B cell (primary cell): ENCODE data around the gene POLG2. TPM values are rescaled to one million over a fixed set of nuclear protein-coding genes. Genes with fewer than 3 reads are reported as not detected.
A peak's percentile ranks its signal among the peaks of the same experiment; 100 is the strongest.

Experiments used
- ATAC-seq: fragments of 200-7000 bp; cut with Tn5 transposase; one replicate; pipeline ENCODE4 v1.10.0; 2021; ENCODE audit warnings: low read depth, mild to moderate bottlenecking, moderate number of reproducible peaks, moderate library complexity
- CTCF ChIA-PET: fragments of 350-600 bp; sonication (Branson Sonifier 250); formaldehyde crosslinking; loops from one replicate; lab custom pipeline; 2021; ENCODE audit warnings: antibody characterized with exemption, inconsistent platforms; lab: Charles Lee
- POLR2A ChIA-PET: fragments of 350-600 bp; sonication (Branson Sonifier 250); formaldehyde crosslinking; loops from one replicate; lab custom pipeline; 2021; ENCODE audit warnings: antibody characterized with exemption; lab: Charles Lee
- DNase-seq: peaks from one replicate; pipeline ENCODE4 v3.0.0; 2013
- H2AFZ ChIP-seq: 2 replicates; pipeline ENCODE4 v1.6.1; 2012; ENCODE audit warnings: mild to moderate bottlenecking, low read depth, low read length; ENCODE audit not compliant: insufficient read depth, poor library complexity, severe bottlenecking
- H3K27ac ChIP-seq, 2 donors: 1 replicate in 1 of 2; 2 replicates in 1 of 2; pipeline ENCODE4 v1.5.1; 2012 to 2013; ENCODE audit warnings: low read length in 2 of 2, mild to moderate bottlenecking in 2 of 2, moderate library complexity in 1 of 2
- H3K27me3 ChIP-seq, 4 experiments: fragments of 200-600 bp in 1 of 4; sonication (generic) in 1 of 4; replicated peaks in 1 of 4; 1 replicate in 2 of 4; 2 replicates in 2 of 4; pipeline versions ENCODE4 v1.6.1 to v1.7.0; 2013 to 2016; ENCODE audit warnings: low read length in 3 of 4, mild to moderate bottlenecking in 2 of 4, mixed read lengths in 1 of 4, moderate library complexity in 1 of 4; ENCODE audit not compliant: insufficient read depth in 4 of 4, control insufficient read depth in 3 of 4; ENCODE audit errors: control extremely low read depth in 1 of 4
- H3K36me3 ChIP-seq, 2 experiments: replicated peaks in 1 of 2; 1 replicate in 1 of 2; 2 replicates in 1 of 2; pipeline versions ENCODE4 v1.6.1 to v1.7.1; 2013; ENCODE audit warnings: low read length in 1 of 2; ENCODE audit not compliant: insufficient read depth in 2 of 2, control insufficient read depth in 1 of 2; ENCODE audit errors: control extremely low read depth in 1 of 2, extremely low read depth in 1 of 2
- H3K4me1 ChIP-seq, 2 donors: fragments of 200-600 bp in 1 of 2; sonication (generic) in 1 of 2; 1 replicate in 1 of 2; 2 replicates in 1 of 2; pipeline versions ENCODE4 v1.5.1 to v1.6.1; 2013 to 2017; ENCODE audit warnings: low read length in 2 of 2; ENCODE audit not compliant: control insufficient read depth in 2 of 2, insufficient read depth in 2 of 2
- H3K4me2 ChIP-seq: replicated peaks from 2 replicates; pipeline ENCODE3; 2012; ENCODE audit warnings: mild to moderate bottlenecking, low read depth, low read length; ENCODE audit not compliant: poor library complexity, severe bottlenecking
- H3K4me3 ChIP-seq, 5 experiments: fragments of 200-600 bp in 1 of 5; sonication (generic) in 1 of 5; 1 replicate in 3 of 5; 2 replicates in 2 of 5; pipeline versions ENCODE4 v1.5.1 to v1.7.0; 2011 to 2016; ENCODE audit warnings: low read length in 4 of 5, mild to moderate bottlenecking in 4 of 5, low read depth in 2 of 5, control low read depth in 1 of 5, moderate library complexity in 1 of 5; ENCODE audit not compliant: insufficient read depth in 1 of 5; ENCODE audit errors: control extremely low read depth in 1 of 5, extremely low read depth in 1 of 5
- H3K79me2 ChIP-seq: fragments of 200-600 bp; sonication (generic); one replicate; pipeline ENCODE4 v1.6.0; 2016; ENCODE audit warnings: low read length; ENCODE audit not compliant: control insufficient read depth, insufficient read depth
- H3K9ac ChIP-seq: fragments of 200-600 bp; sonication (generic); 2 replicates; pipeline ENCODE4 v1.6.1; 2017; ENCODE audit warnings: mild to moderate bottlenecking, low read length, moderate library complexity
- H3K9me3 ChIP-seq, 3 donors: one replicate each; pipeline versions ENCODE4 v1.6.1 to v1.7.1; 2013; ENCODE audit warnings: low read length in 2 of 3; ENCODE audit not compliant: control insufficient read depth in 2 of 3, insufficient read depth in 1 of 3; ENCODE audit errors: control extremely low read depth in 1 of 3
- H4K20me1 ChIP-seq: 2 replicates; pipeline ENCODE4 v1.6.0; 2012; ENCODE audit warnings: mild to moderate bottlenecking, low read length; ENCODE audit not compliant: insufficient read depth, control insufficient read depth, poor library complexity, severe bottlenecking
- H3K27ac Mint-ChIP-seq: one replicate; pipeline ENCODE4 v1.8.0; 2021; ENCODE audit warnings: mixed read lengths
- H3K27me3 Mint-ChIP-seq: one replicate; pipeline ENCODE4 v1.8.0; 2021; ENCODE audit warnings: mixed read lengths
- H3K4me1 Mint-ChIP-seq: one replicate; pipeline ENCODE4 v1.8.0; 2021; ENCODE audit warnings: mixed read lengths
- H3K4me3 Mint-ChIP-seq: one replicate; pipeline ENCODE4 v1.8.0; 2021; ENCODE audit warnings: mixed read lengths
- H3K9me3 Mint-ChIP-seq: one replicate; pipeline ENCODE4 v1.8.0; 2022; ENCODE audit warnings: mixed read lengths; ENCODE audit not compliant: insufficient read depth
- CTCF ChIP-seq: fragments of 200-600 bp; IDR thresholded peaks from one replicate; pipeline ENCODE4 v1.8.0; 2022; ENCODE audit warnings: antibody characterized with exemption, mild to moderate bottlenecking
- EZH2 ChIP-seq: IDR thresholded peaks from 2 replicates; pipeline ENCODE4 v1.6.1; 2012; ENCODE audit warnings: borderline replicate concordance, low read depth, mild to moderate bottlenecking, moderate library complexity, low read length; ENCODE audit not compliant: insufficient read depth, poor library complexity, severe bottlenecking
- WGBS: methylation state at CpG from one replicate; pipeline ENCODE4 v1.1.5; 2013; ENCODE audit warnings: missing lambda C conversion rate; ENCODE audit not compliant: insufficient coverage; 5-methylcytosine and 5-hydroxymethylcytosine counted together
- intact Hi-C: fragments of 100-400 bp; cut with micrococcal nuclease; formaldehyde crosslinking; loops from one replicate; pipeline ENCODE4 v1.10.0; 2022
- polyA plus RNA-seq: library from polyadenylated mRNA; depleted of rRNA; stranded (reverse); fragments of >200 nt; gene quantifications from 2 replicates; pipeline ENCODE4 v1.2.3, GENCODE V29; 2012
- total RNA-seq, 2 donors: library from RNA; stranded (reverse); fragments of 120-200 nt in 1 of 2; gene quantifications; 1 replicate in 1 of 2; 2 replicates in 1 of 2; pipeline versions ENCODE4 v1.2.3 to v1.2.4, GENCODE V29; 2013 to 2022

POLG2 gene
- total and polyA plus RNA-seq, 2 donors (not counting 1 experiment from before 2014, with no cell fraction given) = 26.9 to 74.5 TPM

GRCh38 chr17:64455993-64456885 is 40.6 kb downstream of the POLG2 start:
- H3K4me2 ChIP-seq = peak overlapping the region; percentile 66
- peaks cover 0 to 31% of the 10 kb centered on the region in 2 experiments for H3K36me3 ChIP-seq
- no peak overlapping the region for H2AFZ ChIP-seq
- H3K4me1 ChIP-seq = peaks cover 44 to 58% of the 10 kb centered on the region in 2 donors
- peak; percentile 82 for ATAC-seq
- H3K27ac Mint-ChIP-seq = peak overlapping the region; percentile 83
- H4K20me1 ChIP-seq = no peaks in the 10 kb centered on the region
- H3K27me3 Mint-ChIP-seq = no peaks in the 10 kb centered on the region
- 17% methylated on average over 2 of the region's 8 CpGs for WGBS
- peak overlapping the region; percentile 68 to 81 for H3K27ac ChIP-seq
- H3K79me2 ChIP-seq = peaks cover 78% of the 10 kb centered on the region
- intact Hi-C loops = no loop called here
- H3K4me1 Mint-ChIP-seq = peaks cover 54% of the 10 kb centered on the region
- no peaks in the 10 kb centered on the region for H3K9me3 Mint-ChIP-seq
- peak; percentile 72 for DNase-seq
- H3K27me3 ChIP-seq = no peaks in the 10 kb centered on the region
- H3K9me3 ChIP-seq = peaks cover 0 to 3% (median 0%) of the 10 kb centered on the region in 3 donors
- H3K4me3 ChIP-seq = peak overlapping the region in 3 of 5 experiments; percentile 3 to 34 (median 18)
- H3K4me3 Mint-ChIP-seq = peak overlapping the region; percentile 70
- TF ChIP-seq EZH2 (no peak), CTCF (no peak)
- CTCF ChIA-PET = interaction anchor here (0.6 to 3.1 kb wide), 3 partner anchors 19 to 153 kb away, joined by 3 to 31 read pairs (median 5); no protein-coding TSS in a partner anchor
- POLR2A ChIA-PET = interaction anchor here (0.9 to 2.1 kb wide), 4 partner anchors 13 to 50 kb away, joined by 3 to 18 read pairs (median 5); partner anchors contain the start of genes CEP95, DDX5 and POLG2
- H3K9ac ChIP-seq = peak overlapping the region; percentile 37
